ENCODE measurements around the gene CD300LD. TPM values are rescaled to one million over a fixed set of nuclear protein-coding genes. Genes with fewer than 3 reads are reported as not detected.
"Not testable (repeated sequence)": the region's sequence is repeated elsewhere in the genome, so short reads cannot be mapped to it uniquely, and the experiment has no call there.

The CD300LD gene
- total RNA-seq, 4 donors from 2014 or later = not detected

GRCh38 chr17:74635418-74635817, 43.3 kb upstream of the CD300LD start:
- H3K27ac ChIP-seq = no peak overlapping the region

GRCh38 chr17:74633326-74633725, 41.2 kb upstream of the CD300LD start:
- Histone ChIP-seq H3K36me3 (no peaks in the 10 kb centered on the region), H3K9me3 (no peaks in the 10 kb centered on the region), H3K4me1 (peaks cover 4% of the 10 kb centered on the region), H3K27me3 (peaks cover 21% of the 10 kb centered on the region), H3K4me3 (no peak overlapping the region), H3K27ac (no peak overlapping the region)
- TF ChIP-seq POLR2A (IDR thresholded peaks at IDR 0.05) (no peak), POLR2AphosphoS5 (IDR thresholded peaks at IDR 0.05) (no peak), EP300 (IDR thresholded peaks at IDR 0.05) (no peak), CTCF (IDR thresholded peaks at IDR 0.05) (no peak)
- DNase-seq (ENCODE audit: low spot score in 2 of 2) = no peak
- WGBS = 83% methylated on average over 7 of the region's 8 CpGs

More at GRCh38 chr17:74635418-74635817, 43.3 kb upstream of the CD300LD start:
- no peak for TF ChIP-seq EP300 (IDR thresholded peaks at IDR 0.05)
- TF ChIP-seq POLR2AphosphoS5 (IDR thresholded peaks at IDR 0.05) = no peak
- TF ChIP-seq CTCF (IDR thresholded peaks at IDR 0.05) = no peak
- no peak for TF ChIP-seq POLR2A (IDR thresholded peaks at IDR 0.05)
- H3K27me3 ChIP-seq = peaks cover 20% of the 10 kb centered on the region
- no peaks in the 10 kb centered on the region for H3K9me3 ChIP-seq
- WGBS = 80% methylated on average over 12 of the region's 13 CpGs
- DNase-seq (ENCODE audit: low spot score in 2 of 2) = no peak
- H3K4me3 ChIP-seq = no peak overlapping the region
- no peaks in the 10 kb centered on the region for H3K36me3 ChIP-seq
- peaks cover 4% of the 10 kb centered on the region for H3K4me1 ChIP-seq

GRCh38 chr17:74632617-74633016, 40.5 kb upstream of the CD300LD start:
- 79% methylated on average over 9 of the region's 9 CpGs for WGBS

GRCh38 chr17:74631468-74632450, 39.7 kb upstream of the CD300LD start:
- no peak overlapping the region for H3K27ac ChIP-seq
- peaks cover 30% of the 10 kb centered on the region for H3K27me3 ChIP-seq
- DNase-seq (ENCODE audit: low spot score in 2 of 2) = no peak
- H3K4me3 ChIP-seq = no peak overlapping the region
- no peaks in the 10 kb centered on the region for H3K36me3 ChIP-seq
- TF ChIP-seq EP300 (IDR thresholded peaks at IDR 0.05) (no peak), POLR2AphosphoS5 (IDR thresholded peaks at IDR 0.05) (no peak), CTCF (IDR thresholded peaks at IDR 0.05) (no peak), POLR2A (IDR thresholded peaks at IDR 0.05) (no peak)
- H3K9me3 ChIP-seq = peaks cover 2% of the 10 kb centered on the region
- WGBS = 32% methylated on average over 14 of the region's 14 CpGs
- H3K4me1 ChIP-seq = peaks cover 4% of the 10 kb centered on the region

More at GRCh38 chr17:74632617-74633016, 40.5 kb upstream of the CD300LD start:
- H3K36me3 ChIP-seq = no peaks in the 10 kb centered on the region
- no peak overlapping the region for H3K27ac ChIP-seq
- peaks cover 4% of the 10 kb centered on the region for H3K4me1 ChIP-seq
- peaks cover 24% of the 10 kb centered on the region for H3K27me3 ChIP-seq
- no peak for TF ChIP-seq CTCF (IDR thresholded peaks at IDR 0.05)
- no peak for TF ChIP-seq POLR2A (IDR thresholded peaks at IDR 0.05)
- TF ChIP-seq EP300 (IDR thresholded peaks at IDR 0.05) = no peak
- no peak for TF ChIP-seq POLR2AphosphoS5 (IDR thresholded peaks at IDR 0.05)
- no peak for DNase-seq (ENCODE audit: low spot score in 2 of 2)
- no peaks in the 10 kb centered on the region for H3K9me3 ChIP-seq
- H3K4me3 ChIP-seq = no peak overlapping the region

- not testable (repeated sequence) for H3K27ac ChIP-seq; H3K9me3 ChIP-seq; H3K4me3 ChIP-seq; H3K36me3 ChIP-seq; DNase-seq (ENCODE audit: low spot score in 2 of 2); H3K4me1 ChIP-seq
- H3K27me3 ChIP-seq = peaks cover 18% of the 10 kb centered on the region
- 86% methylated on average over 14 of the region's 14 CpGs for WGBS
These were observed 38.2 kb upstream of the CD300LD start for GRCh38 chr17:74630251-74630650.
